Measurements from ENCODE around the gene TMCO4.
"Not testable (repeated sequence)": the region's sequence is repeated elsewhere in the genome, so short reads cannot be mapped to it uniquely, and the experiment has no call there.

The TMCO4 gene

DNA sequence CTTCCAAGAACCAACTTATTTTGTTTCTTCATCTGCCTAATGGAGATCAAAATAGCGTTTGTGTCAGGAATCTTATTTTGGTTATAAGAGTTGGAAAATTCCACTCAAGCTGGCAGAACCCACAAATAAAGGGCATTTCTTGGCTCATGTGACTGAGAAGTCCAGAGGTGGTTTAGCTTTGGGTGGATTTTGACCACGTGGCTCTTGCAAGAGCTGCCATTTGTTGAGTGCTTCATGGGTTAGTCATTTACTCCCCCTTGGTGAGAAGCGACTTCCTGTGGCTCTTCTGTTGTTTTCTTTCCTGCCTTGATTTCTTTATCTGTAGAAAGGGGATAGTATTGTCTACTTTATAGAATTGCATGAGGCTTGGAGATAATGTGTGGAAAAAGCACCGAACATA lies 24.8 kb upstream of the TMCO4 start:
- Histone ChIP-seq H3K27ac (no peak overlapping the region), H3K9me3 (no peaks in the 10 kb centered on the region), H3K4me3 (ENCODE audit: low read depth in 1 of 2, low read length in 1 of 2) (no peak overlapping the region), H3K27me3 (peaks cover 26% of the 10 kb centered on the region), H3K36me3 (no peaks in the 10 kb centered on the region), H3K4me1 (ENCODE audit: control insufficient read depth in 1 of 2, insufficient read depth in 1 of 2, low read depth in 1 of 2, low read length in 1 of 2) (no peaks in the 10 kb centered on the region)
- TF ChIP-seq, protein P1, sequence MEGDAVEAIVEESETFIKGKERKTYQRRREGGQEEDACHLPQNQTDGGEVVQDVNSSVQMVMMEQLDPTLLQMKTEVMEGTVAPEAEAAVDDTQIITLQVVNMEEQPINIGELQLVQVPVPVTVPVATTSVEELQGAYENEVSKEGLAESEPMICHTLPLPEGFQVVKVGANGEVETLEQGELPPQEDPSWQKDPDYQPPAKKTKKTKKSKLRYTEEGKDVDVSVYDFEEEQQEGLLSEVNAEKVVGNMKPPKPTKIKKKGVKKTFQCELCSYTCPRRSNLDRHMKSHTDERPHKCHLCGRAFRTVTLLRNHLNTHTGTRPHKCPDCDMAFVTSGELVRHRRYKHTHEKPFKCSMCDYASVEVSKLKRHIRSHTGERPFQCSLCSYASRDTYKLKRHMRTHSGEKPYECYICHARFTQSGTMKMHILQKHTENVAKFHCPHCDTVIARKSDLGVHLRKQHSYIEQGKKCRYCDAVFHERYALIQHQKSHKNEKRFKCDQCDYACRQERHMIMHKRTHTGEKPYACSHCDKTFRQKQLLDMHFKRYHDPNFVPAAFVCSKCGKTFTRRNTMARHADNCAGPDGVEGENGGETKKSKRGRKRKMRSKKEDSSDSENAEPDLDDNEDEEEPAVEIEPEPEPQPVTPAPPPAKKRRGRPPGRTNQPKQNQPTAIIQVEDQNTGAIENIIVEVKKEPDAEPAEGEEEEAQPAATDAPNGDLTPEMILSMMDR (IDR thresholded peaks at IDR 0.05): no peak

DNA sequence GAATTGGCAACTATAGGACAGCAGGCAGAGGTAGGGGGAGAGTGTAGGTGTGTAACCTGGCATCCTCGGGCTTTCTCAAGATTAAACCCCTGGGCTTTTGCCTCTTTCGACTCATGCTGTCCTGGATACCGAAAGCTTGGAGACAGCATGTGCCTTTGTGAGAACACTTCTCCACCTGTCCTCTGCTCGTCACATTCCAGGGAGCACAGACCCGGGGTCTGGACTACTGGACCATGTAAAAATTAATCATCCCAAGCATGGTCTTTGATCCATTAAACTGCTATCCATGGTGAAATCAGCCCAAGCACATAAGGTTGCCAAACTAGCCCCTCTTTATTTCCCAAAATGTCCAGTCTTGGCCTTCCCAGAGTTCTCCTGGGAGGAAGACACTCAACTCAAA lies 24.3 kb upstream of the TMCO4 start:
- Histone ChIP-seq H3K4me1 (ENCODE audit: control insufficient read depth in 1 of 2, insufficient read depth in 1 of 2, low read depth in 1 of 2, low read length in 1 of 2) (no peaks in the 10 kb centered on the region), H3K9me3 (no peaks in the 10 kb centered on the region), H3K36me3 (no peaks in the 10 kb centered on the region), H3K4me3 (ENCODE audit: low read depth in 1 of 2, low read length in 1 of 2) (no peak overlapping the region), H3K27me3 (peaks cover 26% of the 10 kb centered on the region), H3K27ac (no peak overlapping the region)
- TF ChIP-seq, protein P1 (IDR thresholded peaks at IDR 0.05): no peak

DNA sequence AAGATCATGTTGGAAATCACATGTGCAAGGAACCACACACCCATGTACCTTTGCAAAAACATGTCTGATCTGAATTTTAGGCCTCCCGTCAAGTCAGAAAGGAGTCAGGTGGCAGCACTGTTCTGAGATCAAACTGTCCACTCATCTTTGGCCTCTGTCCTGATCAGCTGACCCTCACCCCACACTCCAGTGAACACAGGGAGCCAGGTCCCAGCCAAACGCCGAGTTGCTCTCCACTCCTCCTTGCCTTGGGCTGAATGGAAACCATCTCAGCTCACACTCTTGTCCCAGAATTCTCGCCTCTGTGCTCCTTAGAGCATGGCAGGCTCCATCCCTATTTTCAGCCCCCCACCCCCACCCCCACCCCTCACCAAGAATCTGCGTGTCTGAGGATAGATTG lies 20.0 kb upstream of the TMCO4 start:
- Histone ChIP-seq H3K4me3 (ENCODE audit: low read depth in 1 of 2, low read length in 1 of 2) (no peak overlapping the region), H3K9me3 (no peaks in the 10 kb centered on the region), H3K4me1 (ENCODE audit: control insufficient read depth in 1 of 2, insufficient read depth in 1 of 2, low read depth in 1 of 2, low read length in 1 of 2) (no peaks in the 10 kb centered on the region), H3K27ac (no peak overlapping the region), H3K27me3 (peaks cover 18% of the 10 kb centered on the region), H3K36me3 (no peaks in the 10 kb centered on the region)
- TF ChIP-seq, protein P1 (IDR thresholded peaks at IDR 0.05): no peak

DNA sequence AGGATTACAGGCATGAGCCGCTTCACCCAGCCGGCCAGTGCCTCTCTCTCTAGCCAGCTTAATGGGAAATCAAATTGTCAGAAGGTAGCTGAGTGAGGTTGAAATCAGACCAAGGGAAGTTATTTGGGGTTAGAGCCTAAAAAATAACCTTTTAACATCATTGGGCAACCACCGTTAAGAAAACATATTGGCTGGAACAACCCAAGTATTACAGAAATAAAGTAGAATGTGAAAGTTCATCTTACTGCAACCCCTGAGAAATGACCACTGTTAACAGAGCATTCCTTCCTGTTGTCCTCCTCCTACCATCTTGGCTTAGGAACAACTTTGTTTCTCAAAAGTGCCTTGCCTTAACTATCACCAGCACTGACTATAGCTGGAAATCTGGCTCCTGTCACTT lies 18.6 kb upstream of the TMCO4 start:
- Histone ChIP-seq H3K4me1 (ENCODE audit: control insufficient read depth in 1 of 2, insufficient read depth in 1 of 2, low read depth in 1 of 2, low read length in 1 of 2) (no peaks in the 10 kb centered on the region), H3K36me3 (no peaks in the 10 kb centered on the region), H3K27me3 (peaks cover 14% of the 10 kb centered on the region), H3K27ac (no peak overlapping the region), H3K4me3 (ENCODE audit: low read depth in 1 of 2, low read length in 1 of 2) (no peak overlapping the region), H3K9me3 (no peaks in the 10 kb centered on the region)
- TF ChIP-seq, protein P1 (IDR thresholded peaks at IDR 0.05): no peak

DNA sequence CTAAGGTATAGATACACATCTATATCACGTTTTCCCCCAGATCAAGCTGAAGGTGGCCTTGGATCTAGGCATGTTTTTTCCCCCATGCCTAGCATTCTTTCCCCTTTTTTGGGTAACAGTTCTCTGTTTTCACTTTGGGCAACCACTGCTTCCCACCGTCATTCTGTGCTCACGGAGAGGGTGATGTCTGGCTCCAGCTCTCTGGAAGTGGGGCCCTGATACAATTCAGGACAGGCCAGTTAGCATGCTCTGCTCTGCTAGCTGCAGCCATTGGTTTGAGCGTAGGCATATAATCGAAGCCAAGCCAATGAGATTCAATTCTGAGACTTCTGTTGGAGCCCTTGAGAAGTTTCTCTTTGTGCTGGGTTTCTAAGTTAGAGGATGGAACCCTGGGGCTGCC lies 17.4 kb upstream of the TMCO4 start:
- H3K27ac ChIP-seq: no peak overlapping the region
- H3K9me3 ChIP-seq: no peaks in the 10 kb centered on the region
- TF ChIP-seq, protein P1 (IDR thresholded peaks at IDR 0.05): no peak
- no peaks in the 10 kb centered on the region for H3K4me1 ChIP-seq (ENCODE audit: control insufficient read depth in 1 of 2, insufficient read depth in 1 of 2, low read depth in 1 of 2, low read length in 1 of 2)
- no peak overlapping the region for H3K4me3 ChIP-seq (ENCODE audit: low read depth in 1 of 2, low read length in 1 of 2)
- H3K27me3 ChIP-seq: peaks cover 11% of the 10 kb centered on the region
- H3K36me3 ChIP-seq: no peaks in the 10 kb centered on the region

DNA sequence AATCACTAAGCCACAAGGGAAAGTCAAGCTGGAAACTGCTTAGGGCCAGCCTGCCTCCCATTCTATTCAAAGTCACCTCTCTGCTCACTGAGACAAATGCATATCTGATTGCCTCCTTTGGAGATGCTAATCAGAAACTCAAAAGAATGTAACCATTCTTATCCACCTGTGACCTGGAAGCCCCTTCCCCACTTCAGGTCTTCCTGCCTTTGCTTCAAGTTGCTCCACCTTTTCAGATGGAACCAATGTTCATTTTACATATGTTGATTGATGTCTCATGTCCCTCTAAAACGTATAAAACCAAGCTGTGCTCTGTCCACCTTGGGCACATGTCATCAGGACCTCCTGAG lies 17.0 kb upstream of the TMCO4 start:
- H3K4me1 ChIP-seq (ENCODE audit: control insufficient read depth in 1 of 2, insufficient read depth in 1 of 2, low read depth in 1 of 2, low read length in 1 of 2); H3K9me3 ChIP-seq; H3K27me3 ChIP-seq; H3K4me3 ChIP-seq (ENCODE audit: low read depth in 1 of 2, low read length in 1 of 2); H3K27ac ChIP-seq; H3K36me3 ChIP-seq: not testable (repeated sequence)
